K562 (cell line): ENCODE measurements around the gene ZNF138. TPM values are rescaled to one million over a fixed set of nuclear protein-coding genes. Genes with fewer than 3 reads are reported as not detected.

Experiments used
- ATAC-seq: fragments of 200-7000 bp; cut with Tn5 transposase; 3 replicates; pipeline ENCODE4 v1.9.1; 2020; ENCODE audit warnings: moderate library complexity
- BruUV-seq: library from RNA; stranded (reverse); fragments of 400-500 nt; replicated peaks from 2 replicates; lab custom pipeline; 2021; lab: Mats Ljungman, UMichigan
- CTCF ChIA-PET: fragments of 300-600 bp; formaldehyde crosslinking; extraction: SDS; loops from one replicate; lab custom pipeline; 2021; ENCODE audit warnings: low intra/inter-chr PET ratio; lab: Yijun Ruan, JAX
- POLR2A ChIA-PET: fragments of 300-600, 350-650 bp; sonication (Branson Sonifier 250); formaldehyde crosslinking; extraction: SDS; loops from one replicate; lab custom pipeline; 2021; ENCODE audit warnings: antibody characterized with exemption, inconsistent platforms; lab: Yijun Ruan, JAX
- DNase-seq, 4 experiments: peaks; one replicate each; pipeline versions ENCODE4 v3.0.0 to v3.0.0-alpha.2; 2011 to 2018; ENCODE audit warnings: low spot score in 3 of 4, mixed read lengths in 3 of 4; ENCODE audit errors: extremely low read depth in 1 of 4
- FAIRE-seq: peaks from 2 replicates; lab custom pipeline; 2011; peaks lifted over from hg19 to GRCh38; lab: Jason Lieb, UNC
- H2AFZ ChIP-seq: 2 replicates; pipeline ENCODE4 v1.6.0; 2011; ENCODE audit warnings: low read depth, low read length, control low read depth, inconsistent platforms
- H3K27ac ChIP-seq: fragments of 200-600 bp; 3 replicates; pipeline ENCODE4 v1.8.0; 2011; ENCODE audit warnings: low read depth, mild to moderate bottlenecking, control low read depth, inconsistent platforms, low read length, moderate library complexity, mixed read lengths; ENCODE audit errors: extremely low read depth
- H3K27me3 ChIP-seq, 2 experiments: fragments of 300-600 bp in 1 of 2; 2 replicates in 1 of 2; 3 replicates in 1 of 2; pipeline versions ENCODE4 v1.6.0 to v1.8.0; 2011; ENCODE audit warnings: inconsistent platforms in 2 of 2, low read length in 2 of 2, mild to moderate bottlenecking in 1 of 2, mixed read lengths in 1 of 2, moderate library complexity in 1 of 2; ENCODE audit not compliant: control insufficient read depth in 2 of 2, insufficient read depth in 2 of 2
- H3K36me3 ChIP-seq: fragments of 300-600 bp; 3 replicates; pipeline ENCODE4 v1.8.0; 2011; ENCODE audit warnings: mild to moderate bottlenecking, low read length, inconsistent platforms; ENCODE audit not compliant: control insufficient read depth, insufficient read depth
- H3K4me1 ChIP-seq, 2 experiments: fragments of 200-600 bp in 1 of 2; replicated peaks in 1 of 2; 2 replicates in 1 of 2; 3 replicates in 1 of 2; pipeline versions ENCODE4 v1.5.1 to v1.8.0; 2011; ENCODE audit warnings: inconsistent platforms in 2 of 2, low read length in 2 of 2, mild to moderate bottlenecking in 1 of 2, mixed read lengths in 1 of 2, moderate library complexity in 1 of 2; ENCODE audit not compliant: control insufficient read depth in 2 of 2, insufficient read depth in 2 of 2
- H3K4me2 ChIP-seq: 2 replicates; pipeline ENCODE4 v1.6.1; 2011; ENCODE audit warnings: low read length, control low read depth, inconsistent platforms, mixed read lengths; ENCODE audit not compliant: insufficient read depth
- H3K4me3 ChIP-seq: fragments of 200-600 bp; sonication (generic), shearing (Covaris generic); 2 replicates; pipeline ENCODE4 v1.5.1; 2016; ENCODE audit warnings: control low read depth, inconsistent platforms
- H3K79me2 ChIP-seq: fragments of 200-600 bp; 3 replicates; pipeline ENCODE4 v1.8.0; 2011; ENCODE audit warnings: low read length, inconsistent platforms; ENCODE audit not compliant: control insufficient read depth, insufficient read depth
- H3K9ac ChIP-seq, 2 experiments: 2 replicates each; pipeline versions ENCODE4 v1.6.0 to v1.6.1; 2011; ENCODE audit warnings: low read depth in 2 of 2, low read length in 2 of 2, control low read depth in 1 of 2, inconsistent platforms in 1 of 2, mild to moderate bottlenecking in 1 of 2, mixed read lengths in 1 of 2; ENCODE audit not compliant: insufficient read depth in 1 of 2
- H3K9me1 ChIP-seq: one replicate; pipeline ENCODE4 v1.6.0; 2011; ENCODE audit warnings: inconsistent platforms, mild to moderate bottlenecking, low read length, moderate library complexity; ENCODE audit not compliant: control insufficient read depth, insufficient read depth
- H3K9me3 ChIP-seq: replicated peaks from 2 replicates; pipeline ENCODE4 v1.5.1; 2011; ENCODE audit warnings: low read depth, low read length, inconsistent platforms; ENCODE audit not compliant: control insufficient read depth, insufficient read depth
- H4K20me1 ChIP-seq: replicated peaks from 2 replicates; pipeline ENCODE4 v1.6.1; 2011; ENCODE audit warnings: low read length, inconsistent platforms, mixed read lengths; ENCODE audit not compliant: control insufficient read depth, insufficient read depth
- KLF16 ChIP-seq: IDR thresholded peaks from 2 replicates; pipeline ENCODE4 v1.6.1; 2016; ENCODE audit warnings: antibody characterized with exemption
- MAFG ChIP-seq: fragments of 450-650 bp; conservative IDR thresholded peaks from 2 replicates; pipeline ENCODE4 v1.6.1; 2016; ENCODE audit warnings: missing genetic modification characterization, missing compliant biosample characterization
- MEF2D ChIP-seq: conservative IDR thresholded peaks from 2 replicates; pipeline ENCODE4 v1.6.1; 2016; ENCODE audit warnings: low read depth, missing genetic modification characterization, missing compliant biosample characterization
- NR4A1 ChIP-seq, 2 experiments: fragments of 250-450 bp in 1 of 2; fragments of 450-650 bp in 1 of 2; sonication (Bioruptor Pico) in 1 of 2; IDR thresholded peaks; 2 replicates each; pipeline versions ENCODE4 v1.4.0 to v1.6.1; 2016 to 2020; ENCODE audit warnings: mild to moderate bottlenecking in 2 of 2, missing compliant biosample characterization in 1 of 2, missing genetic modification characterization in 1 of 2, moderate library complexity in 1 of 2
- NRF1 ChIP-seq, 2 experiments: fragments of 450-650 bp; IDR thresholded peaks in 1 of 2; conservative IDR thresholded peaks in 1 of 2; 2 replicates each; pipeline ENCODE4 v1.6.1; 2014; ENCODE audit warnings: mild to moderate bottlenecking in 2 of 2
- PRMT5 ChIP-seq: sonication (generic); formaldehyde crosslinking; IDR thresholded peaks from 2 replicates; pipeline ENCODE4 v1.5.0; 2020; ENCODE audit warnings: missing genetic modification reagents
- ZBTB7A ChIP-seq: IDR thresholded peaks from 2 replicates; pipeline ENCODE4 v1.6.1; 2011; ENCODE audit warnings: low read depth, mild to moderate bottlenecking, low read length, moderate library complexity, borderline replicate concordance; ENCODE audit not compliant: control insufficient read depth
- ZC3H11A ChIP-seq: IDR thresholded peaks from 2 replicates; pipeline ENCODE4 v1.6.1; 2012; ENCODE audit warnings: low read depth, low read length, improper control_type of control experiment
- ZC3H4 ChIP-seq: sonication (generic); formaldehyde crosslinking; IDR thresholded peaks from 2 replicates; pipeline ENCODE4 v1.9.0; 2021; ENCODE audit warnings: missing genetic modification reagents, borderline replicate concordance
- ZKSCAN8 ChIP-seq: fragments of 200-800 bp; sonication (Bioruptor generic); IDR thresholded peaks from 2 replicates; pipeline ENCODE4 v1.6.1; 2016; ENCODE audit warnings: missing genetic modification characterization, missing compliant biosample characterization
- ZNF12 ChIP-seq: sonication (generic); formaldehyde crosslinking; IDR thresholded peaks from 2 replicates; pipeline ENCODE4 v1.4.0; 2020; ENCODE audit warnings: mild to moderate bottlenecking, missing genetic modification reagents
- ZNF444 ChIP-seq: fragments of 250-450 bp; sonication (Bioruptor Pico); IDR thresholded peaks from 2 replicates; pipeline ENCODE4 v1.4.0; 2020; ENCODE audit warnings: mild to moderate bottlenecking, moderate library complexity
- ZNF707 ChIP-seq: fragments of 250-450 bp; sonication (Bioruptor Pico); conservative IDR thresholded peaks from 2 replicates; pipeline ENCODE4 v1.8.0; 2022; ENCODE audit warnings: inconsistent platforms, mild to moderate bottlenecking, moderate library complexity
- ZNF717 ChIP-seq: fragments of 250-450 bp; sonication (Bioruptor Pico); IDR thresholded peaks from 2 replicates; pipeline ENCODE4 v1.5.0; 2021
- ZNF79 ChIP-seq: fragments of 250-450 bp; sonication (Bioruptor Pico); IDR thresholded peaks from 2 replicates; pipeline ENCODE4 v1.4.0; 2020; ENCODE audit warnings: low read depth, mild to moderate bottlenecking, moderate library complexity
- WGBS: fragments of 100-300 bp; shearing (Covaris generic); methylation state at CpG from one replicate; pipeline ENCODE4 v1.1.6; 2016; ENCODE audit warnings: low coverage, mixed read lengths; ENCODE audit not compliant: insufficient coverage; ENCODE audit errors: missing lambda C conversion rate; 5-methylcytosine and 5-hydroxymethylcytosine counted together
- in situ Hi-C: fragments of 300-500 bp; cut with MboI; formaldehyde crosslinking; loops from 4 replicates; pipeline ENCODE4 v1.15.0; 2018; ENCODE audit warnings: inconsistent platforms, mixed read lengths
- intact Hi-C: fragments of 100-400 bp; cut with micrococcal nuclease; formaldehyde crosslinking; loops from 2 replicates; pipeline ENCODE4 v1.14.2; 2022
- polyA plus RNA-seq, 8 experiments: library from polyadenylated mRNA; depleted of rRNA in 4 of 8; stranded (reverse) in 5 of 8; unstranded in 3 of 8; fragments of >200 nt; fragmentation: Nextera tagmentation in 2 of 8; fragmentation: Illumina TruSeq in 1 of 8; extraction: Ambion mirVana in 2 of 8; extraction: Trizol in 1 of 8; gene quantifications; 2 replicates each; pipeline versions ENCODE4 v1.2.1 to v1.2.3, GENCODE V29; 2011 to 2014; ENCODE audit warnings: inconsistent platforms in 1 of 8, missing spikeins in 1 of 8
- total RNA-seq, 7 experiments: library from RNA; depleted of rRNA in 6 of 7; stranded (reverse); fragments of >200 nt in 6 of 7; fragmentation: Illumina TruSeq in 2 of 7; extraction: Trizol in 2 of 7; gene quantifications; 2 replicates each; pipeline versions ENCODE4 v1.2.1 to v1.2.3, GENCODE V29; 2011 to 2021; ENCODE audit warnings: low replicate concordance in 1 of 7
- TF ChIP-seq, protein P1 (sequence below): fragments of 250-450 bp; sonication (Bioruptor Pico); IDR thresholded peaks from 2 replicates; pipeline ENCODE4 v1.8.0; 2021; ENCODE audit warnings: mild to moderate bottlenecking, moderate library complexity

The ZNF138 gene
- total and polyA plus RNA-seq, 9 of the 15 experiments (the other 6 are each of a cell fraction or from before 2014, with no cell fraction given): 14.6 to 34.9 (median 22.6) TPM

DNA sequence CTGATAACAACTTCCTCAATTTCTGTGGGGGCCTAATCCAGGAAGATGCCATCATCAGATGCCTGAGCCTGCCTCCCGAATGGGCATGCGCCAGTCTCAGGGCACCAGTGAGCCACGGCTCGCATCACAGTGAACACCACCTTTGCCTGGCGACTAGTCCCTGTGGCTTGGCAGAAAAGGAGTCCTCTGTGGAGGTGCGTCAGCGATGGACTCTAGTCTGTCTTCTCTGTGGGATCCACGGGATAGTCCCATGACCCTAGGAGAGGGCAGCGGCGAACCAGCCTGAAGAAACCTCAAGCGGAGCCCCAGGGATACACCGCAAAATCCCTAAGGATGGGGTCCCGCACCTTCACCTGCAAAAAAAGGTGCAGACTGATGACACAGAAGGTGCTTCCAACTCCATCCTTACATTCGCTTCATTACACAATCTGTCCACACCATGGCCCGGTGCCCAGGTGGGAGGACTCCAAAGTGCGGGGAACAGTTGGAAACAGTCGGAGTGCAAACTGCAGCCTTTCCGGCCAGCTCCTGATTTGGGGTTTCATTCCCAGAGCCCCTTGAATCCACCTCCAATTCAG, 73.7 kb downstream of the ZNF138 start:
- no peaks in the 10 kb centered on the region for H3K79me2 ChIP-seq
- FAIRE-seq (no peak), DNase-seq (no peak), ATAC-seq (no peak)
- H2AFZ ChIP-seq: no peak overlapping the region
- no peak overlapping the region for H3K9ac ChIP-seq
- no peaks in the 10 kb centered on the region for H4K20me1 ChIP-seq
- in situ Hi-C loops (no loop called here), intact Hi-C loops (no loop called here)
- 0 out of 5 replicates have a peak, but pooled peaks cover 0 to 3% of the 10 kb centered on the region in 2 experiments for H3K4me1 ChIP-seq
- no peaks in the 10 kb centered on the region; a peak in 1 of 5 replicates for H3K27me3 ChIP-seq
- no peaks in the 10 kb centered on the region for H3K9me1 ChIP-seq
- ChIA-PET POLR2A (interaction anchor here (0.9 to 1.2 kb wide), 2 partner anchors 18 to 78 kb away, joined by 3 read pairs; no protein-coding TSS in a partner anchor), CTCF (no interaction called here)
- 39% methylated on average over 18 of the region's 18 CpGs for WGBS
- H3K4me2 ChIP-seq: no peak overlapping the region
- no peak overlapping the region for H3K4me3 ChIP-seq
- H3K9me3 ChIP-seq: peaks cover 2% of the 10 kb centered on the region
- H3K36me3 ChIP-seq: no peaks in the 10 kb centered on the region
- no peak overlapping the region for H3K27ac ChIP-seq
- TF ChIP-seq ZNF717 (CRISPR knock-in tag) (no peak), NRF1 (conservative IDR thresholded peaks at IDR 0.05 in 1 of 2, IDR thresholded peaks at IDR 0.05 in 1 of 2) (0 out of 4 replicates have a peak, but pooled peaks of 1 of the 2 experiments have one; percentile 25), ZBTB7A (no peak), KLF16 (no peak), MEF2D (tag) (no peak)
- BruUV-seq: no TSS peak

DNA sequence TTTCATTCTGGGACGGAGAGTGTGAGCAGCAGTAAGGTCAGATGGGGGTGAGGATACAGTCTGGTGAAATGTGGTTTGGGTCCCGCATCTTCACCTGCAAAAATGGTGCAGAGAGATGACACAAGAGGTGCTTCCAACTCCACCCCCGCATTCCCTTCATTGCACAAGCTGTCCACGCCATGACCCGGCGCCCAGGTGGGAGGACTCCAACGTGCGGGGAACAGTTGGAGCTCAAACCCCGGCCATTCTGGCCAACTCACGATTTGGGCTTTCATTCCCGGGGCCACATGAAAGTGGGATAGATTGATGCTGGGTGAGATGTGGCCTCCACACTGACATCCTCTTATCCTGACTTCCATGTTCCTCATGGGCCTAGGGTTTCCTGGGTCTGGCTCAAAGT, 74.3 kb downstream of the ZNF138 start:
- Histone ChIP-seq H3K9ac (no peak overlapping the region), H3K36me3 (no peaks in the 10 kb centered on the region), H3K27me3 (no peaks in the 10 kb centered on the region; a peak in 1 of 5 replicates), H3K4me2 (no peak overlapping the region), H3K4me3 (no peak overlapping the region), H2AFZ (0 out of 2 replicates have a peak overlapping the region, but pooled peaks have one; percentile 33), H4K20me1 (no peaks in the 10 kb centered on the region), H3K9me1 (no peaks in the 10 kb centered on the region), H3K27ac (no peak overlapping the region), H3K79me2 (no peaks in the 10 kb centered on the region), H3K4me1 (0 out of 5 replicates have a peak, but pooled peaks cover 0 to 3% of the 10 kb centered on the region in 2 experiments), H3K9me3 (peaks cover 1% of the 10 kb centered on the region)
- intact Hi-C loops (no loop called here), in situ Hi-C loops (no loop called here)
- FAIRE-seq (no peak), ATAC-seq (no peak; the same call in 2 of the 3 replicates), DNase-seq (no peak)
- BruUV-seq: no TSS peak
- POLR2A ChIA-PET: no interaction called here
- WGBS: 34% methylated on average over 11 of the region's 11 CpGs
- CTCF ChIA-PET: no interaction called here
- TF ChIP-seq PRMT5 (no peak), ZNF12 (no peak), ZC3H4 (CRISPR knock-in tag) (no peak), ZNF707 (CRISPR knock-in tag) (no peak), MAFG (tag) (no peak), ZNF444 (no peak), ZNF79 (no peak), ZKSCAN8 (no peak), ZC3H11A (no peak), NR4A1 (CRISPR knock-in tag; IDR thresholded peaks at IDR 0.05) (no peak), NR4A1 (tag; IDR thresholded peaks at IDR 0.05) (no peak)
- TF ChIP-seq, protein P1, sequence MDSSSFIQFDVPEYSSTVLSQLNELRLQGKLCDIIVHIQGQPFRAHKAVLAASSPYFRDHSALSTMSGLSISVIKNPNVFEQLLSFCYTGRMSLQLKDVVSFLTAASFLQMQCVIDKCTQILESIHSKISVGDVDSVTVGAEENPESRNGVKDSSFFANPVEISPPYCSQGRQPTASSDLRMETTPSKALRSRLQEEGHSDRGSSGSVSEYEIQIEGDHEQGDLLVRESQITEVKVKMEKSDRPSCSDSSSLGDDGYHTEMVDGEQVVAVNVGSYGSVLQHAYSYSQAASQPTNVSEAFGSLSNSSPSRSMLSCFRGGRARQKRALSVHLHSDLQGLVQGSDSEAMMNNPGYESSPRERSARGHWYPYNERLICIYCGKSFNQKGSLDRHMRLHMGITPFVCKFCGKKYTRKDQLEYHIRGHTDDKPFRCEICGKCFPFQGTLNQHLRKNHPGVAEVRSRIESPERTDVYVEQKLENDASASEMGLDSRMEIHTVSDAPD: no peak
